ENCODE data around the gene KDM3A. TPM values are rescaled to one million over a fixed set of nuclear protein-coding genes. Genes with fewer than 3 reads are reported as not detected.

KDM3A gene
- total RNA-seq, 1 experiment from 2014 or later, result 52.6 TPM

GRCh38 chr2:86520153-86520552, 79.0 kb downstream of the KDM3A start (continued):
- TF ChIP-seq EZH2phosphoT487 (IDR thresholded peaks at IDR 0.05; ENCODE audit: borderline replicate concordance) (no peak), FOSL1 (IDR thresholded peaks at IDR 0.05; ENCODE audit: low read depth) (no peak), CTCF (IDR thresholded peaks at IDR 0.05 in 2 of 3, conservative IDR thresholded peaks at IDR 0.05 in 1 of 3; ENCODE audit: borderline replicate concordance in 1 of 3, insufficient read depth in 1 of 3, low read depth in 2 of 3, low read length in 2 of 3) (peak in 1 of 3 experiments; percentile 19; a peak in 2 of 6 replicates), RAD21 (IDR thresholded peaks at IDR 0.05; ENCODE audit: low read depth) (no peak), EGR1 (IDR thresholded peaks at IDR 0.05; ENCODE audit: low read depth) (no peak), EZH2 (IDR thresholded peaks at IDR 0.05) (no peak)

GRCh38 chr2:86521922-86522321, 80.8 kb downstream of the KDM3A start:
- intact Hi-C loops (cut with micrococcal nuclease), result loop anchor here (10.0 kb wide), 1 partner anchor 173 kb away; no protein-coding TSS in a partner anchor
- RAD21 ChIA-PET (ENCODE audit: low non-redundant PET in 1 of 2, low total read pairs in 2 of 2, uncharacterized antibody in 2 of 2, unreplicated experiment in 2 of 2), result no interaction called here

More at GRCh38 chr2:86521922-86522321, 80.8 kb downstream of the KDM3A start:
- no peaks in the 10 kb centered on the region for H3K4me1 ChIP-seq (ENCODE audit: control insufficient read depth in 1 of 2, insufficient read depth in 2 of 2, low read length in 2 of 2)
- BruUV-seq (replicated peaks), result no TSS peak
- TF ChIP-seq ZNF274 (IDR thresholded peaks at IDR 0.05; ENCODE audit: low read depth, low read length) (no peak), CBX3 (IDR thresholded peaks at IDR 0.05; ENCODE audit: low read depth) (no peak), MAX (IDR thresholded peaks at IDR 0.05) (no peak), EZH2phosphoT487 (IDR thresholded peaks at IDR 0.05; ENCODE audit: borderline replicate concordance) (no peak), RAD21 (IDR thresholded peaks at IDR 0.05; ENCODE audit: low read depth) (no peak), FOSL1 (IDR thresholded peaks at IDR 0.05; ENCODE audit: low read depth) (no peak), POLR2A (IDR thresholded peaks at IDR 0.05; ENCODE audit: borderline replicate concordance, extremely low read depth, insufficient read depth, insufficient read length) (no peak), YY1 (IDR thresholded peaks at IDR 0.05; ENCODE audit: extremely low read depth, insufficient replicate concordance, low read depth, low read length) (no peak), ZFX (IDR thresholded peaks at IDR 0.05) (no peak)
- TF ChIP-seq, protein P1, sequence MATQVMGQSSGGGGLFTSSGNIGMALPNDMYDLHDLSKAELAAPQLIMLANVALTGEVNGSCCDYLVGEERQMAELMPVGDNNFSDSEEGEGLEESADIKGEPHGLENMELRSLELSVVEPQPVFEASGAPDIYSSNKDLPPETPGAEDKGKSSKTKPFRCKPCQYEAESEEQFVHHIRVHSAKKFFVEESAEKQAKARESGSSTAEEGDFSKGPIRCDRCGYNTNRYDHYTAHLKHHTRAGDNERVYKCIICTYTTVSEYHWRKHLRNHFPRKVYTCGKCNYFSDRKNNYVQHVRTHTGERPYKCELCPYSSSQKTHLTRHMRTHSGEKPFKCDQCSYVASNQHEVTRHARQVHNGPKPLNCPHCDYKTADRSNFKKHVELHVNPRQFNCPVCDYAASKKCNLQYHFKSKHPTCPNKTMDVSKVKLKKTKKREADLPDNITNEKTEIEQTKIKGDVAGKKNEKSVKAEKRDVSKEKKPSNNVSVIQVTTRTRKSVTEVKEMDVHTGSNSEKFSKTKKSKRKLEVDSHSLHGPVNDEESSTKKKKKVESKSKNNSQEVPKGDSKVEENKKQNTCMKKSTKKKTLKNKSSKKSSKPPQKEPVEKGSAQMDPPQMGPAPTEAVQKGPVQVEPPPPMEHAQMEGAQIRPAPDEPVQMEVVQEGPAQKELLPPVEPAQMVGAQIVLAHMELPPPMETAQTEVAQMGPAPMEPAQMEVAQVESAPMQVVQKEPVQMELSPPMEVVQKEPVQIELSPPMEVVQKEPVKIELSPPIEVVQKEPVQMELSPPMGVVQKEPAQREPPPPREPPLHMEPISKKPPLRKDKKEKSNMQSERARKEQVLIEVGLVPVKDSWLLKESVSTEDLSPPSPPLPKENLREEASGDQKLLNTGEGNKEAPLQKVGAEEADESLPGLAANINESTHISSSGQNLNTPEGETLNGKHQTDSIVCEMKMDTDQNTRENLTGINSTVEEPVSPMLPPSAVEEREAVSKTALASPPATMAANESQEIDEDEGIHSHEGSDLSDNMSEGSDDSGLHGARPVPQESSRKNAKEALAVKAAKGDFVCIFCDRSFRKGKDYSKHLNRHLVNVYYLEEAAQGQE (IDR thresholded peaks at IDR 0.05; ENCODE audit: low read depth), result no peak
- ChIA-PET POLR2A (no interaction called here), CTCF (no interaction called here)
- no peaks in the 10 kb centered on the region for H3K79me2 ChIP-seq (ENCODE audit: insufficient read depth, low read length)
- ATAC-seq (no peak), DNase-seq (ENCODE audit: low read depth, low spot score) (no peak)
- no peaks in the 10 kb centered on the region for H4K20me1 ChIP-seq (ENCODE audit: insufficient read depth)
- no peak overlapping the region for H3K27ac ChIP-seq (ENCODE audit: low read depth, low read length)
- no peak overlapping the region for H3K4me2 ChIP-seq (ENCODE audit: low read length)
- no peak overlapping the region for H2AFZ ChIP-seq (ENCODE audit: low read depth, low read length, poor library complexity, severe bottlenecking)
- no peak overlapping the region for H3K4me3 ChIP-seq (replicated peaks in 1 of 2; ENCODE audit: low read depth in 1 of 2, low read length in 2 of 2)
- H3K27me3 ChIP-seq (ENCODE audit: insufficient read depth, low read length), result no peaks in the 10 kb centered on the region
- H3K9me3 ChIP-seq (ENCODE audit: control insufficient read depth in 1 of 2, insufficient read depth in 1 of 2, low read depth in 1 of 2, low read length in 2 of 2), result peaks cover 0 to 5% of the 10 kb centered on the region in 2 experiments; a peak in 1 of 4 replicates
- no peaks in the 10 kb centered on the region for H3K9me2 ChIP-seq (ENCODE audit: insufficient read depth)
- H3K36me3 ChIP-seq (ENCODE audit: control insufficient read depth in 1 of 2, insufficient read depth in 2 of 2, low read length in 2 of 2), result no peaks in the 10 kb centered on the region
- no peak overlapping the region for H3K9ac ChIP-seq (ENCODE audit: low read length)
